Measurements from ENCODE around the gene KRTAP6-3.

KRTAP6-3 gene

DNA sequence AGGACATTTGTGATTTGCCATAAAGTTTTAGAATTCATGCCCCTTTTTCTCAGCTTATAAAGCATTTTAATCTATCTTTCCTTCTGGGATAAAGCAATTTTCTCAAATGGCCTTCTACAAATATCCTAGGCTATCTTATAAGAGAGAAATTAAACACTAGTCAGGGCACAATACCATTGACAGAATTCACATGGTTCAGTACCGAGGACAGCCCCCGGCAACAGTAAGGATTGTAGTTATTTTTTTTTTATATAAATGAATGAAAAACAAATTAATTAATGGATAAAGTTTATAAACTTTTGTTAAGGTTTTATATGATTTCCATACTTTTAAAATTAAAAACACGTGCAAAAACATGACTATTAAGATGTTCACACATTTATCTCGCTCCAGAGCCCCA lies 35.9 kb downstream of the KRTAP6-3 start:
- H3K4me2 ChIP-seq (ENCODE audit: low read length, poor library complexity, severe bottlenecking) = no peak overlapping the region
- no peak overlapping the region for H2BK15ac ChIP-seq (ENCODE audit: low read depth, poor library complexity, severe bottlenecking)
- H3K23ac ChIP-seq (ENCODE audit: low read length in 2 of 2) = no peak overlapping the region
- no peaks in the 10 kb centered on the region for H3K27me3 ChIP-seq (ENCODE audit: control insufficient read depth in 1 of 2, insufficient read depth in 1 of 2, low read length in 2 of 2)
- H3K4me1 ChIP-seq (ENCODE audit: control insufficient read depth, insufficient read depth, low read depth, low read length) = no peaks in the 10 kb centered on the region
- H3K9ac ChIP-seq (ENCODE audit: low read length) = no peak overlapping the region
- H3K4me3 ChIP-seq (ENCODE audit: insufficient read depth in 1 of 2, low read depth in 1 of 2, low read length in 2 of 2) = no peak overlapping the region
- H2BK120ac ChIP-seq (ENCODE audit: low read depth, low read length) = no peak overlapping the region
- no peak overlapping the region for H4K91ac ChIP-seq (ENCODE audit: low read length)
- no peaks in the 10 kb centered on the region for H3K36me3 ChIP-seq (ENCODE audit: control insufficient read depth in 1 of 2, insufficient read depth in 2 of 2, low read depth in 1 of 2, low read length in 2 of 2)
- no CpG with 5 or more reads among the region's 4 CpGs for WGBS
- H3K27ac ChIP-seq (ENCODE audit: low read length, poor library complexity, severe bottlenecking) = no peak overlapping the region
- H2BK12ac ChIP-seq (ENCODE audit: low read length in 2 of 2) = no peak overlapping the region
- H2AK5ac ChIP-seq (ENCODE audit: low read length, severe bottlenecking) = no peak overlapping the region
- no peak overlapping the region for H4K8ac ChIP-seq (ENCODE audit: low read length)
- no peak overlapping the region for H2BK5ac ChIP-seq (ENCODE audit: low read depth, low read length, poor library complexity, severe bottlenecking)
- no peak overlapping the region for H3K14ac ChIP-seq (ENCODE audit: low read length in 2 of 2)
- no peaks in the 10 kb centered on the region for H3K79me1 ChIP-seq (replicated peaks; ENCODE audit: low read length, poor library complexity, severe bottlenecking)
- H3K9me3 ChIP-seq (ENCODE audit: control insufficient read depth, low read length) = peaks cover 10% of the 10 kb centered on the region
- no peak for DNase-seq
- H2AFZ ChIP-seq (ENCODE audit: low read depth, low read length) = no peak overlapping the region
- H3K18ac ChIP-seq (ENCODE audit: low read depth in 1 of 2, low read length in 2 of 2) = no peak overlapping the region
- no peak overlapping the region for H3K4ac ChIP-seq (ENCODE audit: low read depth in 1 of 2, low read length in 2 of 2)

DNA sequence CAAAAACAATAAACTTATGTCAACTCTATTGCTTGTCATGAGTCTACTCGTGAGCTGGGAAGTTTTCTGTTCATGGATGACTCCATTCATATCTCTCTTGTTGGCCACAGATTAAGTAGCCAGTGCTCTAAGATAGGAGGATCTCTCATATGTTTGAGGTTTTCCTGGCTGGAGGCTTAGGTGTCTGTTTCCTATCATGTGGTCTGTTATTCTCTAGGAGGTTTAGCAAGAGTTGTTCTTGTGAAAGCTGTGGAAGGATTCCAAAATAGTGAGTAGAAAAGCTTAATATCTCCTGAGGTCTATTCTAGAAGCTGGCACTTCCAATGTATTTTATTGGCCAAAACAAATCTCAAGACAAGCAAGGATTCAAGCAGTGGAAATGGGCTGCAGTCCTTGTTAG lies 37.0 kb downstream of the KRTAP6-3 start:
- Histone ChIP-seq H3K18ac (ENCODE audit: low read depth in 1 of 2, low read length in 2 of 2) (no peak overlapping the region), H4K8ac (ENCODE audit: low read length) (no peak overlapping the region), H3K4ac (ENCODE audit: low read depth in 1 of 2, low read length in 2 of 2) (no peak overlapping the region), H2AFZ (ENCODE audit: low read depth, low read length) (no peak overlapping the region), H2BK15ac (ENCODE audit: low read depth, poor library complexity, severe bottlenecking) (no peak overlapping the region), H2BK5ac (ENCODE audit: low read depth, low read length, poor library complexity, severe bottlenecking) (no peak overlapping the region), H3K36me3 (ENCODE audit: control insufficient read depth in 1 of 2, insufficient read depth in 2 of 2, low read depth in 1 of 2, low read length in 2 of 2) (no peaks in the 10 kb centered on the region), H2BK12ac (ENCODE audit: low read length in 2 of 2) (no peak overlapping the region), H3K27me3 (ENCODE audit: control insufficient read depth in 1 of 2, insufficient read depth in 1 of 2, low read length in 2 of 2) (no peaks in the 10 kb centered on the region), H3K23ac (ENCODE audit: low read length in 2 of 2) (no peak overlapping the region), H3K27ac (ENCODE audit: low read length, poor library complexity, severe bottlenecking) (no peak overlapping the region), H3K9ac (ENCODE audit: low read length) (no peak overlapping the region), H2BK120ac (ENCODE audit: low read depth, low read length) (no peak overlapping the region), H3K4me3 (ENCODE audit: insufficient read depth in 1 of 2, low read depth in 1 of 2, low read length in 2 of 2) (no peak overlapping the region), H2AK5ac (ENCODE audit: low read length, severe bottlenecking) (no peak overlapping the region), H4K91ac (ENCODE audit: low read length) (no peak overlapping the region), H3K79me1 (replicated peaks; ENCODE audit: low read length, poor library complexity, severe bottlenecking) (no peaks in the 10 kb centered on the region), H3K4me1 (ENCODE audit: control insufficient read depth, insufficient read depth, low read depth, low read length) (no peaks in the 10 kb centered on the region), H3K4me2 (ENCODE audit: low read length, poor library complexity, severe bottlenecking) (no peak overlapping the region), H3K9me3 (ENCODE audit: control insufficient read depth, low read length) (peaks cover 8% of the 10 kb centered on the region), H3K14ac (ENCODE audit: low read length in 2 of 2) (no peak overlapping the region)
- DNase-seq = no peak
- WGBS = 72% methylated on average over 1 of the region's 1 CpG

DNA sequence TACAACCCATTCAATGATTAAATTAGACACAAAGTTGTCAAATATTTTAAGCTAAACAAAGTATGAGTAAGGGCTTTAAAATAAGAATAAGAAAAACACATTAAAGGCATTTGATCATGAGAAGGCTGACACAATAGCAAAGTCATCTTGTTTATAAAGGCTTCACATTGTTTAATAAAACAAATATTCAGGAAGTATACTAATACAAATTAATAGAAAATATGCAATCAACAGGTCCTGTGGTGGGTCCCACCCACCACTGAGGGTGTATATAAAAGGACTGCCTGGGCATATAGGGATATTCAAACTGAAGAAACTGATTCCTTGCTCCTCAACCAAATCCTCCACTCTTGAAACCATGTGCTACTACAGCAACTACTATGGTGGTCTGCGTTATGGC lies 42.7 kb downstream of the KRTAP6-3 start, which contains the start of gene KRTAP20-2:
Gene KRTAP20-2, plus strand, starts transcription at position 301 of the 400 bp plus-strand sequence. Its CDS starts 58 bp downstream, at position 359.
- no peak within 1 kb of the TSS for H3K4ac ChIP-seq (ENCODE audit: low read depth in 1 of 2, low read length in 2 of 2)

DNA sequence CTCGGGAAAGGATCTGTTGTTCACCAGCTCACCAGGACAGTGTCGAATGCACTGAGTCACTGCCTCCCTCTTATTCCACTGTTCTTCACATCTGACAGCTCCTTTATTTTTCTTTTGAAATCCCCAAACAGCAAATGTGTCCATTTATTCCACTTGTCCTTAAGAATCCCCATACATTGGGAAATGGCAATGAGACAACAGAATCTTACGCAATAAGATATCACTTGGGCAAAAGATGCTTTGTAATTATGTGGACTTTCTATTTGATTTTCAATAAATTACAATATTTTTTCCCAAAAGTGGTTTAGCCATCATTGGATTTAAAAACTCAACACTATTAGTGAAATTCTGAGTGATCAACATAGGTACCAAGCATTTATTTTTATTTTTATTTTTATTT lies 46.4 kb downstream of the KRTAP6-3 start:
- Histone ChIP-seq H3K4ac (ENCODE audit: low read depth in 1 of 2, low read length in 2 of 2) (no peak overlapping the region), H2BK120ac (ENCODE audit: low read depth, low read length) (no peak overlapping the region), H3K79me1 (replicated peaks; ENCODE audit: low read length, poor library complexity, severe bottlenecking) (no peaks in the 10 kb centered on the region), H2AFZ (ENCODE audit: low read depth, low read length) (no peak overlapping the region), H3K14ac (ENCODE audit: low read length in 2 of 2) (no peak overlapping the region), H3K27me3 (ENCODE audit: control insufficient read depth in 1 of 2, insufficient read depth in 1 of 2, low read length in 2 of 2) (no peaks in the 10 kb centered on the region), H3K4me3 (ENCODE audit: insufficient read depth in 1 of 2, low read depth in 1 of 2, low read length in 2 of 2) (no peak overlapping the region), H2BK12ac (ENCODE audit: low read length in 2 of 2) (no peak overlapping the region), H4K8ac (ENCODE audit: low read length) (no peak overlapping the region), H3K9ac (ENCODE audit: low read length) (no peak overlapping the region), H3K4me2 (ENCODE audit: low read length, poor library complexity, severe bottlenecking) (no peak overlapping the region), H2AK5ac (ENCODE audit: low read length, severe bottlenecking) (no peak overlapping the region), H3K9me3 (ENCODE audit: control insufficient read depth, low read length) (peaks cover 9% of the 10 kb centered on the region), H3K27ac (ENCODE audit: low read length, poor library complexity, severe bottlenecking) (no peak overlapping the region), H2BK15ac (ENCODE audit: low read depth, poor library complexity, severe bottlenecking) (no peak overlapping the region), H3K23ac (ENCODE audit: low read length in 2 of 2) (no peak overlapping the region), H2BK5ac (ENCODE audit: low read depth, low read length, poor library complexity, severe bottlenecking) (no peak overlapping the region), H3K36me3 (ENCODE audit: control insufficient read depth in 1 of 2, insufficient read depth in 2 of 2, low read depth in 1 of 2, low read length in 2 of 2) (no peaks in the 10 kb centered on the region), H4K91ac (ENCODE audit: low read length) (no peak overlapping the region), H3K18ac (ENCODE audit: low read depth in 1 of 2, low read length in 2 of 2) (no peak overlapping the region), H3K4me1 (ENCODE audit: control insufficient read depth, insufficient read depth, low read depth, low read length) (no peaks in the 10 kb centered on the region)
- 73% methylated on average over 2 of the region's 3 CpGs for WGBS
- no peak for DNase-seq

More for the DNA sequence above, 42.7 kb downstream of the KRTAP6-3 start, which contains the start of gene KRTAP20-2:
- H3K36me3 ChIP-seq (ENCODE audit: control insufficient read depth in 1 of 2, insufficient read depth in 2 of 2, low read depth in 1 of 2, low read length in 2 of 2) = no peaks in the 10 kb centered on the region
- H3K9me3 ChIP-seq (ENCODE audit: control insufficient read depth, low read length) = peaks cover 6% of the 10 kb centered on the region
- no peak within 1 kb of the TSS for H2BK5ac ChIP-seq (ENCODE audit: low read depth, low read length, poor library complexity, severe bottlenecking)
- no peak within 1 kb of the TSS for H3K14ac ChIP-seq (ENCODE audit: low read length in 2 of 2)
- no peaks in the 10 kb centered on the region for H3K27me3 ChIP-seq (ENCODE audit: control insufficient read depth in 1 of 2, insufficient read depth in 1 of 2, low read length in 2 of 2)
- DNase-seq = no peak
- H4K8ac ChIP-seq (ENCODE audit: low read length) = peak within 1 kb of the TSS; percentile 14
- H3K4me3 ChIP-seq (ENCODE audit: insufficient read depth in 1 of 2, low read depth in 1 of 2, low read length in 2 of 2) = no peak within 1 kb of the TSS
- H3K4me1 ChIP-seq (ENCODE audit: control insufficient read depth, insufficient read depth, low read depth, low read length) = no peaks in the 10 kb centered on the region
- no peak within 1 kb of the TSS for H3K4me2 ChIP-seq (ENCODE audit: low read length, poor library complexity, severe bottlenecking)
- H3K23ac ChIP-seq (ENCODE audit: low read length in 2 of 2) = no peak within 1 kb of the TSS
- H3K27ac ChIP-seq (ENCODE audit: low read length, poor library complexity, severe bottlenecking) = no peak within 1 kb of the TSS
- no peak within 1 kb of the TSS for H2AK5ac ChIP-seq (ENCODE audit: low read length, severe bottlenecking)
- no peak within 1 kb of the TSS for H2BK120ac ChIP-seq (ENCODE audit: low read depth, low read length)
- H3K9ac ChIP-seq (ENCODE audit: low read length) = no peak within 1 kb of the TSS
- H2BK15ac ChIP-seq (ENCODE audit: low read depth, poor library complexity, severe bottlenecking) = no peak within 1 kb of the TSS
- no peak within 1 kb of the TSS for H2BK12ac ChIP-seq (ENCODE audit: low read length in 2 of 2)
- H3K79me1 ChIP-seq (replicated peaks; ENCODE audit: low read length, poor library complexity, severe bottlenecking) = no peaks in the 10 kb centered on the region
- WGBS = 88% methylated on average over 1 of the region's 1 CpG
- no peak within 1 kb of the TSS for H4K91ac ChIP-seq (ENCODE audit: low read length)
- no peak within 1 kb of the TSS for H3K18ac ChIP-seq (ENCODE audit: low read depth in 1 of 2, low read length in 2 of 2)
- H2AFZ ChIP-seq (ENCODE audit: low read depth, low read length) = no peak within 1 kb of the TSS

Data from mesenchymal stem cell (in vitro differentiated cells and primary cell).